ENCODE results near the gene IRAK2. TPM values are rescaled to one million over a fixed set of nuclear protein-coding genes. Genes with fewer than 3 reads are reported as not detected.

The IRAK2 gene
- total RNA-seq, 4 donors from 2014 or later, result 0.20 to 4.9 (median 3.4) TPM

DNA sequence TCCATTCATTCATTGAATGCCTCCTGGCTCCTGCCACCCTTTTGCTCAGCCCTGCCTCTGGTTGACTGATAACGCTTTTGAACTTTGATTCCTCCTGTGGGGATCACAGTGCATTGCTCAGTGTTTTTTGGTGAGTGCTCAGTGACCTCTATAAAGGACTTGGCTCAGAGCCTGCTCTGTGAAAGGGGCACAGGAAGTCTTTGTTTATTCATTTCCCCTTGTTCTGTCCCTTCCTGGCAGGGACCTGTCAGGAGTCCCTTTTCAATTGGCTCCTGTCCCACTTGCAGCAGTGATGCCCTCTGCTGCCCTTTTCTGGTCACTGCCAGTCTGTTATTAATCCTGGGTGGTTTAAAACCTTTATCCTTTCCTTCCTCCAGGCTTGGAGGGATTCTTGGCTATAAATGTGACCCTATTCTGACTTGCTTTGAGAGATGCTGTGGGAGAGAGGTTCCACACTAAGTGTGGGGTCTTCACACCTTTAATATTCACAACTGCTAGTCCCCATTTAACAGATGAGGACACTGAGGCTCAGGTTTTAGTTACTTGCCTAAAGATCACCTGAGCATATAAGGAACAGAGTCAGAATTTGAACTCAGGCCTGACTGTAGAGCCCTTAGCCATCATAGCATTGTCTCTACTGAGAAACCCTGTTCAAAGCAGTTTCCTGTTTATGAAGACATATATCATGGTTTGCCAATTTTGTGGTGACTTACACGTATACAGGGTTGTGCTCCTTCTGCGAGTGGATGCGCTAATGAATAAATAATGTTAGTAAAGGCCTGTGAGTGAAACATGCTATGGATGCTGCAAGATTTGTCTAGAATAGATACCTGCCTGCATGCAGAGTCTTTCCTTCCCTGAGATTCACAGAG lies 60.3 kb downstream of the IRAK2 start:
- no peaks in the 10 kb centered on the region for H3K9me3 ChIP-seq
- no peak overlapping the region for H3K4me3 ChIP-seq
- WGBS, 2 donors (ENCODE audit: low coverage in 1 of 2), result 38 to 52% methylated on average over 2 to 4 of the region's 4 CpGs
- no peak for TF ChIP-seq POLR2A (IDR thresholded peaks at IDR 0.05)
- TF ChIP-seq, protein P1, sequence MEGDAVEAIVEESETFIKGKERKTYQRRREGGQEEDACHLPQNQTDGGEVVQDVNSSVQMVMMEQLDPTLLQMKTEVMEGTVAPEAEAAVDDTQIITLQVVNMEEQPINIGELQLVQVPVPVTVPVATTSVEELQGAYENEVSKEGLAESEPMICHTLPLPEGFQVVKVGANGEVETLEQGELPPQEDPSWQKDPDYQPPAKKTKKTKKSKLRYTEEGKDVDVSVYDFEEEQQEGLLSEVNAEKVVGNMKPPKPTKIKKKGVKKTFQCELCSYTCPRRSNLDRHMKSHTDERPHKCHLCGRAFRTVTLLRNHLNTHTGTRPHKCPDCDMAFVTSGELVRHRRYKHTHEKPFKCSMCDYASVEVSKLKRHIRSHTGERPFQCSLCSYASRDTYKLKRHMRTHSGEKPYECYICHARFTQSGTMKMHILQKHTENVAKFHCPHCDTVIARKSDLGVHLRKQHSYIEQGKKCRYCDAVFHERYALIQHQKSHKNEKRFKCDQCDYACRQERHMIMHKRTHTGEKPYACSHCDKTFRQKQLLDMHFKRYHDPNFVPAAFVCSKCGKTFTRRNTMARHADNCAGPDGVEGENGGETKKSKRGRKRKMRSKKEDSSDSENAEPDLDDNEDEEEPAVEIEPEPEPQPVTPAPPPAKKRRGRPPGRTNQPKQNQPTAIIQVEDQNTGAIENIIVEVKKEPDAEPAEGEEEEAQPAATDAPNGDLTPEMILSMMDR (IDR thresholded peaks at IDR 0.05), result peak; percentile 79 to 91 (median 81)
- TF ChIP-seq POLR2AphosphoS5 (IDR thresholded peaks at IDR 0.05), result peak in 2 of 3 donors; percentile 67 to 83
- no peak for TF ChIP-seq EP300 (IDR thresholded peaks at IDR 0.05; ENCODE audit: low read depth)
- in situ Hi-C loops (cut with MboI; ENCODE audit: low pct_ligation_motif_present in 1 of 4, low pct_unique_long_range_greater_than_20kb in 1 of 4, low sequenced_read_pairs in 3 of 4), result loop anchor here in 3 of 4 donors (10.0 to 25.0 kb wide), 2 partner anchors 60 to 238 kb away; partner anchors contain the start of genes EMC3 (in 2 of the 3) and IRAK2 (in 2 of the 3)
- H3K27me3 ChIP-seq, result no peaks in the 10 kb centered on the region
- intact Hi-C loops (cut with DNase I; ENCODE audit: low total_unique reads), result loop anchor here (10.0 kb wide), 1 partner anchor 60 kb away; the partner anchor contains the start of gene IRAK2
- peak; percentile 85 for DNase-seq
- H3K27ac ChIP-seq, result peak overlapping the region in 3 of 4 donors; percentile 15 to 28 (median 26)
- peaks cover 6 to 28% (median 11%) of the 10 kb centered on the region in 4 donors for H3K4me1 ChIP-seq
- no peaks in the 10 kb centered on the region for H3K36me3 ChIP-seq

DNA sequence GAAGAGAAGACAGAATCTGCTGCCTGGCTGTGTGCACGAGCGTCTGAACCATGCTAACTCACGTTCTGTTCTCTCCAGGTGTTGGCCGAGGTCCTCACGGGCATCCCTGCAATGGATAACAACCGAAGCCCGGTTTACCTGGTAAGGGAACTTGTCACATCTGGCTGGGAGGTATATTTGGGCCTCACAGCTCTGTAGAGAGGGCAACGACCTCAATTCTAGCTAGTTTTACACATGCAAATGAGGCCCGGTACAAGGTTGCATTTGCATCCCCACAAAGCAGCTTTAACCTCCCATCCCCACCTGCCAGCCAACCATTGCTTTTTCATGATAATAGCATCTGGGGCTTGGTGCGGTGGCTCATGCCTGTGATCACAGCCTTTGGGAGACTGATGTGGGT lies 61.6 kb downstream of the IRAK2 start:
- H3K9me3 ChIP-seq, result no peaks in the 10 kb centered on the region
- in situ Hi-C loops (cut with MboI; ENCODE audit: low pct_ligation_motif_present in 1 of 4, low pct_unique_long_range_greater_than_20kb in 1 of 4, low sequenced_read_pairs in 3 of 4) (loop anchor here in 3 of 4 donors (10.0 to 25.0 kb wide), 2 partner anchors 61 to 239 kb away; partner anchors contain the start of genes EMC3 (in 2 of the 3) and IRAK2 (in 2 of the 3)), intact Hi-C loops (cut with DNase I; ENCODE audit: low total_unique reads) (loop anchor here (10.0 kb wide), 1 partner anchor 61 kb away; the partner anchor contains the start of gene IRAK2)
- no peak overlapping the region for H3K27ac ChIP-seq
- H3K27me3 ChIP-seq, result no peaks in the 10 kb centered on the region
- H3K36me3 ChIP-seq, result no peaks in the 10 kb centered on the region
- WGBS, 2 donors (ENCODE audit: low coverage in 1 of 2), result 60 to 67% methylated on average over 2 to 10 of the region's 10 CpGs
- TF ChIP-seq, protein P1 (IDR thresholded peaks at IDR 0.05), result no peak
- TF ChIP-seq POLR2A (IDR thresholded peaks at IDR 0.05), result no peak
- TF ChIP-seq EP300 (IDR thresholded peaks at IDR 0.05; ENCODE audit: low read depth), result no peak
- TF ChIP-seq POLR2AphosphoS5 (IDR thresholded peaks at IDR 0.05), result no peak
- peaks cover 6 to 22% (median 11%) of the 10 kb centered on the region in 4 donors for H3K4me1 ChIP-seq
- peak; percentile 52 for DNase-seq
- H3K4me3 ChIP-seq, result no peak overlapping the region

DNA sequence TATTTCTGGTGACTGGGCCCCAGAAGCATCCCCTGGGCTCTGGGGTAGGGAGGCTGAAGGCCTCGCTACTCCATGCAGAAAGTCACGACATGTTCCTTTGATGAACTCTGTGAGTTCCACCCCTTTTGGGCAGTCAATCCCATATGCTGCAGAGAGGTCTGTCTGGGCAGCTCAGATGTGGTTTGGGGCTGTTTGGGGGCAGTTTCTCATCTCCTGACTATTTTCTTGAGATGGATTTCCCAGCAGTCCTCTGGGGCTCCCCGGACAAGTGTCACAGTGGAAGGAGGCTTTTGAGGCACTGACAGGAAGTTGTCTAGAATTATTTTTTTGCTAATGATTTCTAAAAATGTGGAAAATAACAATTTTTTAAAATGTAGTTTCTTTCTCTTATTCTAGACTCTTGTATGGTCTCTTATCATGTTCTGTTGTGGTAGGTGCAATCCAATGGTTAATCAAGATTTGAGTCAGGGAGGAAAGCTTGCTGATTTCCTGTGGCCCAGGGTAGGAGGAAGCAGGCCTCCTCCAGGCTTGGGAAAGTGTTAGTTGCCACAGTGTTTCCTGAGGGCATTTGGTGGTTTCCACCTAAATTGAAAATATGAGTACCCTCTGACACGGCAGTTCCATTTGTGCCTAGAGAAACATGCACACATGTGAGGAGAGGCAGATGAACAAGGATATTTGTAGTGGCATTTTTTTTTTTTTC lies 63.7 kb downstream of the IRAK2 start:
- Histone ChIP-seq H3K27me3 (no peaks in the 10 kb centered on the region), H3K27ac (peak overlapping the region in 3 of 4 donors; percentile 8 to 27 (median 8)), H3K9me3 (no peaks in the 10 kb centered on the region), H3K4me3 (no peak overlapping the region), H3K36me3 (no peaks in the 10 kb centered on the region), H3K4me1 (peaks cover 6 to 18% (median 11%) of the 10 kb centered on the region in 4 donors)
- WGBS, 2 donors (ENCODE audit: low coverage in 1 of 2), result 64 to 76% methylated on average over 4 of the region's 4 CpGs
- TF ChIP-seq, protein P1 (IDR thresholded peaks at IDR 0.05), result no peak
- TF ChIP-seq POLR2AphosphoS5 (IDR thresholded peaks at IDR 0.05), result no peak
- TF ChIP-seq EP300 (IDR thresholded peaks at IDR 0.05; ENCODE audit: low read depth), result no peak
- intact Hi-C loops (cut with DNase I; ENCODE audit: low total_unique reads), result loop anchor here (10.0 kb wide), 1 partner anchor 64 kb away; the partner anchor contains the start of gene IRAK2
- DNase-seq, result no peak
- in situ Hi-C loops (cut with MboI; ENCODE audit: low pct_ligation_motif_present in 1 of 4, low pct_unique_long_range_greater_than_20kb in 1 of 4, low sequenced_read_pairs in 3 of 4), result loop anchor here in 3 of 4 donors (10.0 to 25.0 kb wide), 2 partner anchors 64 to 241 kb away; partner anchors contain the start of genes EMC3 (in 2 of the 3) and IRAK2 (in 2 of the 3)
